Esophagus muscularis mucosa (tissue), 4 donors: ENCODE results near the gene D2HGDH. TPM values are rescaled to one million over a fixed set of nuclear protein-coding genes. Genes with fewer than 3 reads are reported as not detected.
"Not testable (repeated sequence)": the region's sequence is repeated elsewhere in the genome, so short reads cannot be mapped to it uniquely, and the experiment has no call there.

Experiments used
- DNase-seq: peaks from one replicate; pipeline ENCODE4 v3.0.0-alpha.2; 2017; ENCODE audit errors: extremely low spot score
- H3K27ac ChIP-seq, 4 donors: fragments of 200-600 bp; sonication (generic); replicated peaks in 1 of 4; 1 replicate in 3 of 4; 2 replicates in 1 of 4; pipeline ENCODE4 v1.5.1; 2016 to 2019; ENCODE audit warnings: mild to moderate bottlenecking in 1 of 4
- H3K27me3 ChIP-seq, 4 donors: fragments of 200-600 bp; sonication (generic); one replicate each; pipeline versions ENCODE4 v1.5.1 to v1.6.0; 2016 to 2019
- H3K36me3 ChIP-seq, 4 donors: fragments of 200-600 bp; sonication (generic); one replicate each; pipeline ENCODE4 v1.5.1; 2016 to 2019
- H3K4me1 ChIP-seq, 4 donors: fragments of 200-600 bp; sonication (generic); one replicate each; pipeline ENCODE4 v1.5.1; 2016 to 2019
- H3K4me3 ChIP-seq, 4 donors: fragments of 200-600 bp; sonication (generic); 1 replicate in 2 of 4; 2 replicates in 2 of 4; pipeline ENCODE4 v1.5.1; 2016 to 2019; ENCODE audit warnings: mild to moderate bottlenecking in 4 of 4, moderate library complexity in 1 of 4
- H3K9me3 ChIP-seq, 4 donors: fragments of 200-600 bp; sonication (generic); 1 replicate in 3 of 4; 2 replicates in 1 of 4; pipeline ENCODE4 v1.5.1; 2016 to 2019
- CTCF ChIP-seq, 3 experiments: fragments of 200-600 bp in 2 of 3; fragments of 450-650 bp in 1 of 3; sonication (generic) in 2 of 3; IDR thresholded peaks; one replicate each; pipeline ENCODE4 v1.5.1; 2017 to 2019; ENCODE audit warnings: antibody characterized with exemption in 3 of 3, mild to moderate bottlenecking in 2 of 3, moderate library complexity in 1 of 3
- EP300 ChIP-seq: sonication (generic); formaldehyde crosslinking; IDR thresholded peaks from one replicate; pipeline ENCODE4 v1.6.1; 2017; ENCODE audit warnings: antibody characterized with exemption
- POLR2A ChIP-seq: fragments of 450-650 bp; IDR thresholded peaks from one replicate; pipeline ENCODE4 v1.6.1; 2017; ENCODE audit warnings: antibody characterized with exemption, moderate library complexity, mild to moderate bottlenecking, low read depth
- POLR2AphosphoS5 ChIP-seq, 2 donors: sonication (generic); formaldehyde crosslinking; IDR thresholded peaks; one replicate each; pipeline ENCODE4 v1.6.1; 2017; ENCODE audit warnings: antibody characterized with exemption in 2 of 2
- WGBS: methylation state at CpG from one replicate; pipeline ENCODE4 v1.1.5; 2018; 5-methylcytosine and 5-hydroxymethylcytosine counted together
- intact Hi-C: fragments of 100-400 bp; cut with DNase I; formaldehyde crosslinking; loops from one replicate; pipeline ENCODE4 v1.15.1; 2023
- total RNA-seq, 4 donors: library from RNA; depleted of rRNA; stranded (reverse); fragments of >200 nt; gene quantifications; one replicate each; pipeline versions ENCODE4 v1.1.0 to v1.2.1, GENCODE V29; 2016

The D2HGDH gene
- total RNA-seq, 4 donors from 2014 or later = 10.9 to 16.3 (median 11.9) TPM

GRCh38 chr2:241732513-241733186 lies 1.8 kb upstream of the D2HGDH start:
- intact Hi-C loops = loop anchor here (10.0 kb wide), 1 partner anchor 152 kb away; no protein-coding TSS in a partner anchor
- TF ChIP-seq CTCF (IDR thresholded peaks at IDR 0.05) (peak; percentile 43 to 62 (median 59)), POLR2AphosphoS5 (IDR thresholded peaks at IDR 0.05) (peak in 1 of 2 donors; percentile 23)
- H3K27me3 ChIP-seq, DNase-seq, H3K9me3 ChIP-seq: not testable (repeated sequence)
- H3K4me3 ChIP-seq = peak overlapping the region in 1 of 4 donors; percentile 36
- H3K27ac ChIP-seq = peak overlapping the region in 1 of 4 donors; percentile 16
- peaks cover 0 to 11% (median 2%) of the 10 kb centered on the region in 4 donors for H3K36me3 ChIP-seq
- peaks cover 12 to 21% (median 18%) of the 10 kb centered on the region in 4 donors for H3K4me1 ChIP-seq
- WGBS = 41% methylated on average over 22 of the region's 26 CpGs

- intact Hi-C loops = loop anchor here (10.0 kb wide), 1 partner anchor 151 kb away; no protein-coding TSS in a partner anchor
- H3K36me3 ChIP-seq = peaks cover 0 to 8% (median 5%) of the 10 kb centered on the region in 4 donors
- H3K27me3 ChIP-seq = no peaks in the 10 kb centered on the region
- peak overlapping the region; percentile 88 to 95 (median 91) for H3K27ac ChIP-seq
- DNase-seq = no peak
- 81% methylated on average over 18 of the region's 23 CpGs for WGBS
- H3K4me1 ChIP-seq = peaks cover 12 to 21% (median 18%) of the 10 kb centered on the region in 4 donors
- peak overlapping the region; percentile 83 to 98 (median 94) for H3K4me3 ChIP-seq
- H3K9me3 ChIP-seq = no peaks in the 10 kb centered on the region
- TF ChIP-seq POLR2AphosphoS5 (IDR thresholded peaks at IDR 0.05) = no peak
- no peak for TF ChIP-seq CTCF (IDR thresholded peaks at IDR 0.05)
- TF ChIP-seq POLR2A = no peak
- TF ChIP-seq EP300 = no peak
Observed at GRCh38 chr2:241733391-241734207, 831 bp upstream of the D2HGDH start.

GRCh38 chr2:241734208-241734466 lies 293 bp upstream of the D2HGDH start:
- H3K4me1 ChIP-seq = peaks cover 12 to 21% (median 18%) of the 10 kb centered on the region in 4 donors
- no peaks in the 10 kb centered on the region for H3K27me3 ChIP-seq
- 1% methylated on average over 11 of the region's 25 CpGs for WGBS
- H3K27ac ChIP-seq = peak overlapping the region; percentile 88 to 95 (median 91)
- TF ChIP-seq EP300 (no peak), POLR2AphosphoS5 (IDR thresholded peaks at IDR 0.05) (peak in 1 of 2 donors; percentile 1), POLR2A (no peak)
- peaks cover 0 to 10% (median 6%) of the 10 kb centered on the region in 4 donors for H3K36me3 ChIP-seq
- intact Hi-C loops = loop anchor here (10.0 kb wide), 1 partner anchor 151 kb away; no protein-coding TSS in a partner anchor
- no peak for DNase-seq
- no peaks in the 10 kb centered on the region for H3K9me3 ChIP-seq
- peak overlapping the region; percentile 83 to 98 (median 94) for H3K4me3 ChIP-seq

GRCh38 chr2:241736111-241736510 lies 1.7 kb downstream of the D2HGDH start:
- 86% methylated on average over 3 of the region's 3 CpGs for WGBS
- Histone ChIP-seq H3K4me1 (peaks cover 12 to 21% (median 18%) of the 10 kb centered on the region in 4 donors), H3K4me3 (peak overlapping the region in 1 of 4 donors; percentile 96), H3K9me3 (no peaks in the 10 kb centered on the region), H3K36me3 (peaks cover 0 to 16% (median 8%) of the 10 kb centered on the region in 4 donors), H3K27me3 (no peaks in the 10 kb centered on the region), H3K27ac (no peak overlapping the region)
- intact Hi-C loops = loop anchor here (10.0 kb wide), 1 partner anchor 149 kb away; no protein-coding TSS in a partner anchor
- TF ChIP-seq POLR2A = no peak
- TF ChIP-seq CTCF (IDR thresholded peaks at IDR 0.05) = no peak
- TF ChIP-seq POLR2AphosphoS5 (IDR thresholded peaks at IDR 0.05) = no peak
- TF ChIP-seq EP300 = no peak
- no peak for DNase-seq
